Measurements from ENCODE around the gene NSD2.
"Not testable (repeated sequence)": the region's sequence is repeated elsewhere in the genome, so short reads cannot be mapped to it uniquely, and the experiment has no call there.

The NSD2 gene

GRCh38 chr4:1895971-1896657 lies 24.9 kb downstream of the NSD2 start:
- H3K4me3 Mint-ChIP-seq = no peak overlapping the region
- no peaks in the 10 kb centered on the region for H3K27me3 Mint-ChIP-seq
- H3K36me3 Mint-ChIP-seq = peaks cover 3% of the 10 kb centered on the region
- no peaks in the 10 kb centered on the region for H3K9me3 Mint-ChIP-seq (ENCODE audit: low read depth)
- no peak overlapping the region for H3K27ac Mint-ChIP-seq
- peaks cover 15% of the 10 kb centered on the region for H3K4me1 Mint-ChIP-seq (ENCODE audit: low read depth)

GRCh38 chr4:1896658-1896991 lies 25.4 kb downstream of the NSD2 start:
- peaks cover 15% of the 10 kb centered on the region for H3K4me1 Mint-ChIP-seq (ENCODE audit: low read depth)
- H3K4me3 Mint-ChIP-seq = no peak overlapping the region
- no peaks in the 10 kb centered on the region for H3K27me3 Mint-ChIP-seq
- peaks cover 3% of the 10 kb centered on the region for H3K36me3 Mint-ChIP-seq
- no peak overlapping the region for H3K27ac Mint-ChIP-seq
- no peaks in the 10 kb centered on the region for H3K9me3 Mint-ChIP-seq (ENCODE audit: low read depth)

- H3K4me3 Mint-ChIP-seq = no peak overlapping the region
Measured at GRCh38 chr4:1898007-1898406, 26.8 kb downstream of the NSD2 start.

GRCh38 chr4:1898681-1899080 lies 27.5 kb downstream of the NSD2 start:
- no peak overlapping the region for H3K4me3 Mint-ChIP-seq
- peaks cover 13% of the 10 kb centered on the region for H3K4me1 Mint-ChIP-seq (ENCODE audit: low read depth)
- H3K36me3 Mint-ChIP-seq = peaks cover 9% of the 10 kb centered on the region
- H3K27me3 Mint-ChIP-seq = no peaks in the 10 kb centered on the region
- no peak overlapping the region for H3K27ac Mint-ChIP-seq
- no peaks in the 10 kb centered on the region for H3K9me3 Mint-ChIP-seq (ENCODE audit: low read depth)

More at GRCh38 chr4:1898007-1898406, 26.8 kb downstream of the NSD2 start:
- Mint-ChIP-seq H3K27ac (no peak overlapping the region), H3K4me1 (ENCODE audit: low read depth) (peaks cover 13% of the 10 kb centered on the region), H3K36me3 (peaks cover 5% of the 10 kb centered on the region), H3K9me3 (ENCODE audit: low read depth) (no peaks in the 10 kb centered on the region), H3K27me3 (no peaks in the 10 kb centered on the region)

GRCh38 chr4:1899149-1900086 lies 28.2 kb downstream of the NSD2 start:
- no peak overlapping the region for H3K4me3 Mint-ChIP-seq
- no peaks in the 10 kb centered on the region for H3K9me3 Mint-ChIP-seq (ENCODE audit: low read depth)
- no peaks in the 10 kb centered on the region for H3K27me3 Mint-ChIP-seq
- peaks cover 13% of the 10 kb centered on the region for H3K4me1 Mint-ChIP-seq (ENCODE audit: low read depth)
- peaks cover 10% of the 10 kb centered on the region for H3K36me3 Mint-ChIP-seq
- peak overlapping the region; percentile 66 for H3K27ac Mint-ChIP-seq

- H3K27ac Mint-ChIP-seq = no peak overlapping the region
- H3K4me1 Mint-ChIP-seq (ENCODE audit: low read depth) = peaks cover 12% of the 10 kb centered on the region
- no peak overlapping the region for H3K4me3 Mint-ChIP-seq
- no peaks in the 10 kb centered on the region for H3K9me3 Mint-ChIP-seq (ENCODE audit: low read depth)
- peaks cover 13% of the 10 kb centered on the region for H3K36me3 Mint-ChIP-seq
- H3K27me3 Mint-ChIP-seq = no peaks in the 10 kb centered on the region
Measured at GRCh38 chr4:1900087-1900433, 28.9 kb downstream of the NSD2 start.

GRCh38 chr4:1900624-1901023 lies 29.4 kb downstream of the NSD2 start:
- peaks cover 13% of the 10 kb centered on the region for H3K36me3 Mint-ChIP-seq

GRCh38 chr4:1901127-1901526 lies 29.9 kb downstream of the NSD2 start:
- H3K9me3 Mint-ChIP-seq (ENCODE audit: low read depth) = no peaks in the 10 kb centered on the region
- H3K27ac Mint-ChIP-seq = no peak overlapping the region
- peaks cover 13% of the 10 kb centered on the region for H3K36me3 Mint-ChIP-seq
- no peaks in the 10 kb centered on the region for H3K27me3 Mint-ChIP-seq
- peaks cover 9% of the 10 kb centered on the region for H3K4me1 Mint-ChIP-seq (ENCODE audit: low read depth)
- H3K4me3 Mint-ChIP-seq = no peak overlapping the region

More at GRCh38 chr4:1900624-1901023, 29.4 kb downstream of the NSD2 start:
- Mint-ChIP-seq H3K4me3 (no peak overlapping the region), H3K27me3 (no peaks in the 10 kb centered on the region), H3K9me3 (ENCODE audit: low read depth) (no peaks in the 10 kb centered on the region), H3K4me1 (ENCODE audit: low read depth) (peaks cover 9% of the 10 kb centered on the region), H3K27ac (no peak overlapping the region)

- H3K27me3 Mint-ChIP-seq = no peaks in the 10 kb centered on the region
- H3K4me3 Mint-ChIP-seq = no peak overlapping the region
- no peaks in the 10 kb centered on the region for H3K9me3 Mint-ChIP-seq (ENCODE audit: low read depth)
- peaks cover 13% of the 10 kb centered on the region for H3K36me3 Mint-ChIP-seq
- peaks cover 14% of the 10 kb centered on the region for H3K4me1 Mint-ChIP-seq (ENCODE audit: low read depth)
- H3K27ac Mint-ChIP-seq = no peak overlapping the region
Measured at GRCh38 chr4:1902243-1902642, 31.1 kb downstream of the NSD2 start.

- H3K9me3 Mint-ChIP-seq (ENCODE audit: low read depth) = no peaks in the 10 kb centered on the region
- no peak overlapping the region for H3K27ac Mint-ChIP-seq
- peaks cover 13% of the 10 kb centered on the region for H3K36me3 Mint-ChIP-seq
- peaks cover 14% of the 10 kb centered on the region for H3K4me1 Mint-ChIP-seq (ENCODE audit: low read depth)
- no peaks in the 10 kb centered on the region for H3K27me3 Mint-ChIP-seq
- H3K4me3 Mint-ChIP-seq = no peak overlapping the region
Measured at GRCh38 chr4:1903035-1903434, 31.8 kb downstream of the NSD2 start.

GRCh38 chr4:1904042-1904441 lies 32.8 kb downstream of the NSD2 start:
- Mint-ChIP-seq H3K4me1 (ENCODE audit: low read depth) (peaks cover 14% of the 10 kb centered on the region), H3K36me3 (peaks cover 13% of the 10 kb centered on the region), H3K4me3 (no peak overlapping the region), H3K9me3 (ENCODE audit: low read depth) (no peaks in the 10 kb centered on the region), H3K27me3 (no peaks in the 10 kb centered on the region), H3K27ac (no peak overlapping the region)

- peaks cover 11% of the 10 kb centered on the region for H3K4me1 Mint-ChIP-seq (ENCODE audit: low read depth)
- H3K9me3 Mint-ChIP-seq (ENCODE audit: low read depth) = no peaks in the 10 kb centered on the region
- H3K27me3 Mint-ChIP-seq = no peaks in the 10 kb centered on the region
- no peak overlapping the region for H3K4me3 Mint-ChIP-seq
- no peak overlapping the region for H3K27ac Mint-ChIP-seq
- H3K36me3 Mint-ChIP-seq = peaks cover 8% of the 10 kb centered on the region
Measured at GRCh38 chr4:1907848-1908525, 36.8 kb downstream of the NSD2 start.

GRCh38 chr4:1909696-1910095 lies 38.5 kb downstream of the NSD2 start:
- not testable (repeated sequence) for H3K4me3 Mint-ChIP-seq; H3K36me3 Mint-ChIP-seq; H3K4me1 Mint-ChIP-seq (ENCODE audit: low read depth); H3K9me3 Mint-ChIP-seq (ENCODE audit: low read depth); H3K27ac Mint-ChIP-seq; H3K27me3 Mint-ChIP-seq

GRCh38 chr4:1910643-1911042 lies 39.5 kb downstream of the NSD2 start:
- peaks cover 12% of the 10 kb centered on the region for H3K36me3 Mint-ChIP-seq
- H3K27ac Mint-ChIP-seq = no peak overlapping the region
- H3K9me3 Mint-ChIP-seq (ENCODE audit: low read depth) = no peaks in the 10 kb centered on the region
- H3K4me1 Mint-ChIP-seq (ENCODE audit: low read depth) = peaks cover 8% of the 10 kb centered on the region
- H3K27me3 Mint-ChIP-seq = no peaks in the 10 kb centered on the region
- no peak overlapping the region for H3K4me3 Mint-ChIP-seq

GRCh38 chr4:1911316-1911715 lies 40.1 kb downstream of the NSD2 start:
- not testable (repeated sequence) for H3K27me3 Mint-ChIP-seq; H3K4me3 Mint-ChIP-seq; H3K4me1 Mint-ChIP-seq (ENCODE audit: low read depth); H3K27ac Mint-ChIP-seq; H3K9me3 Mint-ChIP-seq (ENCODE audit: low read depth)
- peaks cover 12% of the 10 kb centered on the region for H3K36me3 Mint-ChIP-seq
